Tibial nerve (tissue), 4 donors: ENCODE measurements around the gene TMEM131L. TPM values are rescaled to one million over a fixed set of nuclear protein-coding genes. Genes with fewer than 3 reads are reported as not detected.
A peak's percentile ranks its signal among the peaks of the same experiment; 100 is the strongest.

Experiments used
- DNase-seq, 2 donors: peaks; one replicate each; pipeline ENCODE4 v3.0.0-alpha.2; 2019; ENCODE audit warnings: low spot score in 2 of 2
- H3K27ac ChIP-seq, 4 donors: fragments of 200-600 bp; sonication (generic) in 3 of 4; one replicate each; pipeline ENCODE4 v1.5.1; 2017 to 2019; ENCODE audit warnings: mild to moderate bottlenecking in 1 of 4
- H3K27me3 ChIP-seq, 2 donors: fragments of 200-600 bp; sonication (generic) in 1 of 2; one replicate each; pipeline versions ENCODE4 v1.5.1 to v1.6.0; 2017 to 2019
- H3K36me3 ChIP-seq, 3 donors: fragments of 200-600 bp; sonication (generic); one replicate each; pipeline ENCODE4 v1.5.1; 2018 to 2019
- H3K4me1 ChIP-seq, 4 donors: fragments of 200-600 bp; sonication (generic) in 3 of 4; one replicate each; pipeline ENCODE4 v1.5.1; 2017 to 2019
- H3K4me3 ChIP-seq, 4 donors: fragments of 200-600 bp; sonication (generic) in 3 of 4; one replicate each; pipeline ENCODE4 v1.5.1; 2017 to 2019; ENCODE audit warnings: mild to moderate bottlenecking in 1 of 4, moderate library complexity in 1 of 4
- H3K9me3 ChIP-seq, 4 donors: fragments of 200-600 bp; sonication (generic) in 3 of 4; one replicate each; pipeline ENCODE4 v1.5.1; 2017 to 2019
- EP300 ChIP-seq, 2 donors: sonication (generic); formaldehyde crosslinking; IDR thresholded peaks; one replicate each; pipeline ENCODE4 v1.6.1; 2017; ENCODE audit warnings: antibody characterized with exemption in 2 of 2, mild to moderate bottlenecking in 1 of 2
- POLR2A ChIP-seq, 2 donors: fragments of 450-650 bp; IDR thresholded peaks; one replicate each; pipeline ENCODE4 v1.6.1; 2017; ENCODE audit warnings: antibody characterized with exemption in 2 of 2, mild to moderate bottlenecking in 2 of 2, moderate library complexity in 2 of 2
- whole genome bisulfite sequencing, 2 donors: methylation state at CpG; one replicate each; pipeline ENCODE4 v1.1.5; 2018; 5-methylcytosine and 5-hydroxymethylcytosine counted together
- total RNA-seq, 4 donors: library from RNA; depleted of rRNA; stranded (reverse); fragments of >200 nt; gene quantifications; one replicate each; pipeline ENCODE4 v1.1.0, GENCODE V29; 2016
- TF ChIP-seq, protein P1 (sequence below), 5 experiments: fragments of 200-600 bp in 3 of 5; fragments of 450-650 bp in 2 of 5; sonication (generic) in 3 of 5; IDR thresholded peaks; one replicate each; pipeline ENCODE4 v1.5.1; 2016 to 2019; ENCODE audit warnings: antibody characterized with exemption in 5 of 5, mild to moderate bottlenecking in 3 of 5, moderate library complexity in 2 of 5

TMEM131L gene
- total RNA-seq, 4 donors from 2014 or later, result 8.7 to 19.9 (median 12.1) TPM

DNA sequence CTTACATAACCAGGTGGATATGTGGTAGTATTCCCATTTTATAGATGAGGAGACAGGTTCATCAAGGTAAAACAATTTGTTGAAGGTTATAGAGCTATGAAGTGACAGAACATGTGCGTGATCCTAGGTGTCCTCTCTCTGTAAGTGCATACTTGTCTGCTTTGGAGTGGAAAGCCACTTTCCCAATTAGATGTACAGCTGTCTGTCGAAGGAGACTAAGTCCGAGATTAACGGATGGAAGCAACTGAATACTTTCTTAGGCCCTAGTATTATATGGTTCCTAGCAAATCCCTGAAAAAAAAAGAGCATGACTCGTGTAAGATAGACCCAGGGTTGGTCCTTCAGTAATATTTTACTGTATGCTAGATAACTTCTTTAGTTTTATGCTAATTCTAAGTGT, 19.7 kb downstream of the TMEM131L start:
- no peak overlapping the region for H3K27ac ChIP-seq

GRCh38 chr4:153486281-153487151, 20.4 kb downstream of the TMEM131L start:
- H3K4me1 ChIP-seq, result peaks cover 0 to 61% (median 20%) of the 10 kb centered on the region in 4 donors
- no peaks in the 10 kb centered on the region for H3K9me3 ChIP-seq
- peak overlapping the region in 2 of 4 donors; percentile 22 to 54 for H3K27ac ChIP-seq
- no peaks in the 10 kb centered on the region for H3K36me3 ChIP-seq
- WGBS, 2 donors, result 77 to 79% methylated on average over 14 of the region's 14 CpGs
- no peak overlapping the region for H3K4me3 ChIP-seq
- H3K27me3 ChIP-seq, result no peaks in the 10 kb centered on the region
- no peak for DNase-seq
- TF ChIP-seq, protein P1, sequence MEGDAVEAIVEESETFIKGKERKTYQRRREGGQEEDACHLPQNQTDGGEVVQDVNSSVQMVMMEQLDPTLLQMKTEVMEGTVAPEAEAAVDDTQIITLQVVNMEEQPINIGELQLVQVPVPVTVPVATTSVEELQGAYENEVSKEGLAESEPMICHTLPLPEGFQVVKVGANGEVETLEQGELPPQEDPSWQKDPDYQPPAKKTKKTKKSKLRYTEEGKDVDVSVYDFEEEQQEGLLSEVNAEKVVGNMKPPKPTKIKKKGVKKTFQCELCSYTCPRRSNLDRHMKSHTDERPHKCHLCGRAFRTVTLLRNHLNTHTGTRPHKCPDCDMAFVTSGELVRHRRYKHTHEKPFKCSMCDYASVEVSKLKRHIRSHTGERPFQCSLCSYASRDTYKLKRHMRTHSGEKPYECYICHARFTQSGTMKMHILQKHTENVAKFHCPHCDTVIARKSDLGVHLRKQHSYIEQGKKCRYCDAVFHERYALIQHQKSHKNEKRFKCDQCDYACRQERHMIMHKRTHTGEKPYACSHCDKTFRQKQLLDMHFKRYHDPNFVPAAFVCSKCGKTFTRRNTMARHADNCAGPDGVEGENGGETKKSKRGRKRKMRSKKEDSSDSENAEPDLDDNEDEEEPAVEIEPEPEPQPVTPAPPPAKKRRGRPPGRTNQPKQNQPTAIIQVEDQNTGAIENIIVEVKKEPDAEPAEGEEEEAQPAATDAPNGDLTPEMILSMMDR (IDR thresholded peaks at IDR 0.05), result no peak
- TF ChIP-seq POLR2A (IDR thresholded peaks at IDR 0.05) (no peak), EP300 (IDR thresholded peaks at IDR 0.05) (no peak)

More for the DNA sequence above, 19.7 kb downstream of the TMEM131L start:
- WGBS, 2 donors, result 83 to 85% methylated on average over 5 of the region's 5 CpGs
- Histone ChIP-seq H3K4me1 (peaks cover 0 to 61% (median 20%) of the 10 kb centered on the region in 4 donors), H3K4me3 (no peak overlapping the region), H3K9me3 (no peaks in the 10 kb centered on the region), H3K27me3 (no peaks in the 10 kb centered on the region), H3K36me3 (peaks cover 0 to 3% (median 0%) of the 10 kb centered on the region in 3 donors)
- no peak for DNase-seq
- TF ChIP-seq, protein P1 (IDR thresholded peaks at IDR 0.05), result no peak
- no peak for TF ChIP-seq POLR2A (IDR thresholded peaks at IDR 0.05)
- no peak for TF ChIP-seq EP300 (IDR thresholded peaks at IDR 0.05)

DNA sequence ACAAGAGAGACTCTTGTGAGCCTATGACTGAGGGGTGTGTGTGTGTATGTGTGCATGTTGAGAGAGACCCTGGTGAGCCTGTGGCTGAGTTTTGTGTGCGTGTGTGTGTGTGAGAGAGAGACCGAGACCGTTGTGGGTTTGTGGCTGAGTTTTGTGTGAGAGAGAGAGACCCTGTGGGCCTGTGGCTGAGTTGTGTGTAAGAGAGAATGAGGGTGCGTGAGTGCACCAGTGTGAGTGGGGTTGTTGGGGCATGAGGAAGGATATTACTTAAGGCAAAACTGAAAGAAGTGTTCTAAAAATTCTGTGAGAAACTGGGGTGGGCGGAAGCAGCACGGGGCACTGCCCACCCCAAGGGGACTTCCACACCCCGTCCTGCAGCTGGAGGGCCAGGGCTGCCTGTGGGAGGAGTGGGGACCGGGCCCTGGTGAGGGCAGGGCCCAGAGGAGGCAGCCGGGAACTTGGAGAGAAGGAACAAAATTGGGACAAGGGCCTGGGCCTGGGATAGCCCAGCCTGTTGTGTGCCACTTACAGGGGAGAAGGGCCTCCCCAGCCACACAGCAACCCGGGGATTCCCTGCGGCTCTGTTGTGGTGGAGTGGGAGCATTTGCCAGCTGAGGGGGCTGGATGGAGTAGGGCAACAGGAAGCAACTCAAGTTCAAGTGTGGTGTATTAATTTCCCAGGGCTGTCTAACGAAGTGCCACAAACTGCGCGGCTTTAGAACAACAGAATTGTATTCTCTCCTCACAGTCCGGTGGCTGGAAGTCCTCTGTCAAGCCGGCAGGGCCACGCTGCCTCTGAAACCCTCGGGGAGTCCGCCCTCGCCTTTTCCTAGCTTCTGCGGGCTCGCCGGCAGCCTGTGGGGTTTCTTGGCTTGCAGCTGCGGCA, 22.1 kb downstream of the TMEM131L start:
- H3K36me3 ChIP-seq, result no peaks in the 10 kb centered on the region
- DNase-seq, result no peak
- no peaks in the 10 kb centered on the region for H3K9me3 ChIP-seq
- H3K4me1 ChIP-seq, result peaks cover 0 to 58% (median 20%) of the 10 kb centered on the region in 4 donors
- peak overlapping the region; percentile 54 to 79 (median 66) for H3K27ac ChIP-seq
- peak overlapping the region in 3 of 4 donors; percentile 10 to 20 (median 16) for H3K4me3 ChIP-seq
- TF ChIP-seq EP300 (IDR thresholded peaks at IDR 0.05) (no peak), POLR2A (IDR thresholded peaks at IDR 0.05) (no peak)
- TF ChIP-seq, protein P1 (IDR thresholded peaks at IDR 0.05), result no peak
- 25 to 27% methylated on average over 23 to 24 of the region's 24 CpGs for WGBS, 2 donors
- no peaks in the 10 kb centered on the region for H3K27me3 ChIP-seq

DNA sequence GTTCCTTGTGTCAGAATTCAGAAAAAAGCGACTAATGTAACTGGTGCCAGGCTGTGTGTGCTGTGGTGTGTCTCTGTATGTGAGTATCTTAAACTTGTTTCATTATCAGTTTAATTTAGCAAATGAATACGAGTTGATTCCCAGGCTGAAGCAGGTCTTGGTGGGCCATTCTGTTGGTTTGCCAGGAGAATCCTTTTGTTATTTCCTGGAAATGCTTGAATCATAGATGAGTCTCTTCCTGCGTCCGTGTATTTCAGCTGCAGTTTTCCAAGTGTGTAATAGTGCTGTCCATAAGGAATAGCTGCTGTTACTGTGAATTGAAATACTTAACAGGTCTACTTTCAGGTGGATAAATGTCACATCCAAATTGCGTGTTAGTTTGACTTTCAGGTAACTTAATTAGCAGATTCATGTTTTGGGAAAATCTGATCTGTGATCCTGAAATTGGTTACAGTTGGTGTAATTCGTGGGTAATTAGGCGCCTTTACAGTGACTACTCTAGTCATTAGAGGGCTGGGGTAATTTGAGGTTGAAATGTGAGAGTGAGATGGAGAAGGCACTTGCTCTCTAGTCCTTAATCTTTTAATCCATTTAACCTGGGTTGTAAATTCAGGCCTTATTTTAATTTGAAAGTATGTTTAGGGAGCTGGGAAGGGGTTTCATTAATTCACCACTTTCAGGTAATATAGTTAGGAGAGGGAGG, 23.8 kb downstream of the TMEM131L start:
- Histone ChIP-seq H3K27ac (peak overlapping the region in 1 of 4 donors; percentile 62), H3K4me1 (peaks cover 0 to 48% (median 20%) of the 10 kb centered on the region in 4 donors), H3K36me3 (no peaks in the 10 kb centered on the region), H3K27me3 (no peaks in the 10 kb centered on the region), H3K9me3 (no peaks in the 10 kb centered on the region), H3K4me3 (no peak overlapping the region)
- DNase-seq, result no peak
- TF ChIP-seq, protein P1 (IDR thresholded peaks at IDR 0.05), result no peak
- TF ChIP-seq EP300 (IDR thresholded peaks at IDR 0.05) (no peak), POLR2A (IDR thresholded peaks at IDR 0.05) (no peak)
- 81 to 86% methylated on average over 7 of the region's 7 CpGs for WGBS, 2 donors
